Measurements from ENCODE around the gene TTC23. TPM values are rescaled to one million over a fixed set of nuclear protein-coding genes. Genes with fewer than 3 reads are reported as not detected.
"Not testable (repeated sequence)": the region's sequence is repeated elsewhere in the genome, so short reads cannot be mapped to it uniquely, and the experiment has no call there.

Gene TTC23
- total RNA-seq, 1 donor from 2014 or later: 7.8 TPM

DNA sequence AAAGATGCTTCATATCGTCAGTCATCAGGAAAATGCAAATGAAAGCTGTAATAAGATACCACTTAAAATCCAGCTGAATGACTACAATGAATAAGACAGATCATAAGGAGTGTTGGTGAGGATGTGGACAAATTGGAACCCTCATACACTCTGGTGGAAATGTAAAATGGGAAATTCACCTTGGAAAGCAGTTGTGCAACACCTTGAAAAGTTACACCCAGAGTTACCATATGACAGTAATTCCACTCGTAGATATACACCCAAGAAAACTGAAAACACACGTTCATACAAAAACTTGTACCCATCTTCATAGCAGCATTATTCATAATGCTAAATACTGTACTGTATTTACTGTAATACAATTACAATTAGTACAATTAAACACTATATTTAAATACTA lies 2.3 kb downstream of the TTC23 start:
- H3K4me3 Mint-ChIP-seq (ENCODE audit: unreplicated experiment): no peak overlapping the region
- no peaks in the 10 kb centered on the region for H3K9me3 Mint-ChIP-seq (ENCODE audit: unreplicated experiment)
- H3K36me3 Mint-ChIP-seq (ENCODE audit: unreplicated experiment): no peaks in the 10 kb centered on the region
- no peak overlapping the region for H3K27ac Mint-ChIP-seq (ENCODE audit: unreplicated experiment)
- no peaks in the 10 kb centered on the region for H3K27me3 Mint-ChIP-seq (ENCODE audit: unreplicated experiment)
- TF ChIP-seq, protein P1, sequence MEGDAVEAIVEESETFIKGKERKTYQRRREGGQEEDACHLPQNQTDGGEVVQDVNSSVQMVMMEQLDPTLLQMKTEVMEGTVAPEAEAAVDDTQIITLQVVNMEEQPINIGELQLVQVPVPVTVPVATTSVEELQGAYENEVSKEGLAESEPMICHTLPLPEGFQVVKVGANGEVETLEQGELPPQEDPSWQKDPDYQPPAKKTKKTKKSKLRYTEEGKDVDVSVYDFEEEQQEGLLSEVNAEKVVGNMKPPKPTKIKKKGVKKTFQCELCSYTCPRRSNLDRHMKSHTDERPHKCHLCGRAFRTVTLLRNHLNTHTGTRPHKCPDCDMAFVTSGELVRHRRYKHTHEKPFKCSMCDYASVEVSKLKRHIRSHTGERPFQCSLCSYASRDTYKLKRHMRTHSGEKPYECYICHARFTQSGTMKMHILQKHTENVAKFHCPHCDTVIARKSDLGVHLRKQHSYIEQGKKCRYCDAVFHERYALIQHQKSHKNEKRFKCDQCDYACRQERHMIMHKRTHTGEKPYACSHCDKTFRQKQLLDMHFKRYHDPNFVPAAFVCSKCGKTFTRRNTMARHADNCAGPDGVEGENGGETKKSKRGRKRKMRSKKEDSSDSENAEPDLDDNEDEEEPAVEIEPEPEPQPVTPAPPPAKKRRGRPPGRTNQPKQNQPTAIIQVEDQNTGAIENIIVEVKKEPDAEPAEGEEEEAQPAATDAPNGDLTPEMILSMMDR (IDR thresholded peaks at IDR 0.05; ENCODE audit: partially characterized antibody, unreplicated experiment): no peak
- DNase-seq: no peak
- peaks cover 4% of the 10 kb centered on the region for H3K4me1 Mint-ChIP-seq (ENCODE audit: low read depth, unreplicated experiment)

DNA sequence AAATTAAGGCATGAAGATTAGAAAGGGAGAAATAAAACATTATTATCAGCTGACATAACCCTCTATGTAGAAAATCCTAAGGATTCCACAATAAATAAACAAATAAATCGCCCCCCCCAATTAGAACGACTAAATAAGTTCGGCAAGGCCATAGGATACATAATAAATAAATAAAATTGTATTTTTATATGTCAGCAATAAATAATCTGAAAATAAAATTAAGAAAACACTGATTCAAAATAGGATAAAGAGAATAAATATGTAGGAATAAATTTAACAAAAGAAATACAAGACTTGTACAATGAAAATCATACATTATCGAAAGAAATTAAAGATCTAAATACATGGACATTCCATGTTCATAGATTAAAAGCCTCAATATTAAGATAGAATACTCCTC lies 5.1 kb downstream of the TTC23 start:
- DNase-seq: no peak
- no peaks in the 10 kb centered on the region for H3K36me3 Mint-ChIP-seq (ENCODE audit: unreplicated experiment)
- peaks cover 3% of the 10 kb centered on the region for H3K4me1 Mint-ChIP-seq (ENCODE audit: low read depth, unreplicated experiment)
- no peak overlapping the region for H3K4me3 Mint-ChIP-seq (ENCODE audit: unreplicated experiment)
- H3K9me3 Mint-ChIP-seq (ENCODE audit: unreplicated experiment): no peaks in the 10 kb centered on the region
- TF ChIP-seq, protein P1 (IDR thresholded peaks at IDR 0.05; ENCODE audit: partially characterized antibody, unreplicated experiment): no peak
- no peaks in the 10 kb centered on the region for H3K27me3 Mint-ChIP-seq (ENCODE audit: unreplicated experiment)
- no peak overlapping the region for H3K27ac Mint-ChIP-seq (ENCODE audit: unreplicated experiment)

DNA sequence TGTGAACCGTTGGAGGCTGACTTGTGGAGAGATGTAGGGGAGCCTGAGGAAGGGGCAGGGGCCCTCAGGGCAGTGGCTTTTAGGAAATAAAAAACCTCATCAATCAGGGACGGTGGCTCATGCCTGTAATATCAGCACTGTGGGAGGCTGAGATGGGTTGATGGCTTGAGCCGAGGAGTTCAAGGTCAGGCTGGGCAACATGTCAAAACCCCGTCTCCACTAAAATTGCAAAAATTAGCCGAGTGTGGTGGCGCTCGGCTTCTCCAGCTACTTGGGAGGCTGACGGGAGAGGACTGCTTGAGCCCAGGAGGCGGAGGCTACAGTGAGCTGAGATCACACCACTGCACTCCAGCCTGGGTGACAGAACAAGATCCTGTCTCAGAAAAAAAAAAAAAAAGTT lies 7.6 kb downstream of the TTC23 start:
- no peaks in the 10 kb centered on the region for H3K9me3 Mint-ChIP-seq (ENCODE audit: unreplicated experiment)
- TF ChIP-seq, protein P1 (IDR thresholded peaks at IDR 0.05; ENCODE audit: partially characterized antibody, unreplicated experiment): no peak
- no peak overlapping the region for H3K4me3 Mint-ChIP-seq (ENCODE audit: unreplicated experiment)
- DNase-seq: no peak
- no peak overlapping the region for H3K27ac Mint-ChIP-seq (ENCODE audit: unreplicated experiment)
- peaks cover 3% of the 10 kb centered on the region for H3K4me1 Mint-ChIP-seq (ENCODE audit: low read depth, unreplicated experiment)
- H3K36me3 Mint-ChIP-seq (ENCODE audit: unreplicated experiment): no peaks in the 10 kb centered on the region
- no peaks in the 10 kb centered on the region for H3K27me3 Mint-ChIP-seq (ENCODE audit: unreplicated experiment)

DNA sequence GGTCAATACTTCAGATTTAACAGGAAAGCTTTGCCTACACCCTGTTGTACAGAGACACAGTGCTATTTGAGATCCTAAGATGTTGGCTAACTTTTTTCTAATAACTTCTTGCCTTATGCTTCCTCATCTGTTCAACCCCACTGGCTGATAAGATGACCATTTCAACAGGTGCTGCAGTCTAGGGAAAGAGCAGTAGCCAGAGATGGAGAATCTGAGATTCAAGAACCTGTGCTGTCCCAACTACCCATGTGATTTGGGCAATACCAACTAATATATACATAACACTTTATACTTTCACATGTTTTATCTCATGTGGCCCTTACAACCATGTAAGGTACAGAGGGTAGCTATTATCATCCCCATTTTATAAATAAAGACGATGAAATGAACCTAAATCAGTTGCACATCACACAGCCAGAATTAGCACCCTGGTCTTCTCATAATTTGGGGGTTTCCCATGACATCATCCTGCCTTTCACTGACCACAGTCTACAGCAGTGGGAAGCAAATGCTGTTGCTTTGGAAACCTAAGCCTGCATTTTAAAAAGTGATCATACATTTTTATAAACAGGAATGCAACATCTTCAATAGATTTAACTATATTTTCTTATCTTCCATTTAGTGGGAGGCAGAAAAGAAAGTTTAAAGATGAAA lies 9.7 kb downstream of the TTC23 start:
- no peak for DNase-seq
- Mint-ChIP-seq H3K4me3 (ENCODE audit: unreplicated experiment) (no peak overlapping the region), H3K27ac (ENCODE audit: unreplicated experiment) (no peak overlapping the region), H3K27me3 (ENCODE audit: unreplicated experiment) (no peaks in the 10 kb centered on the region), H3K4me1 (ENCODE audit: low read depth, unreplicated experiment) (peaks cover 3% of the 10 kb centered on the region), H3K36me3 (ENCODE audit: unreplicated experiment) (no peaks in the 10 kb centered on the region), H3K9me3 (ENCODE audit: unreplicated experiment) (no peaks in the 10 kb centered on the region)
- TF ChIP-seq, protein P1 (IDR thresholded peaks at IDR 0.05; ENCODE audit: partially characterized antibody, unreplicated experiment): no peak

DNA sequence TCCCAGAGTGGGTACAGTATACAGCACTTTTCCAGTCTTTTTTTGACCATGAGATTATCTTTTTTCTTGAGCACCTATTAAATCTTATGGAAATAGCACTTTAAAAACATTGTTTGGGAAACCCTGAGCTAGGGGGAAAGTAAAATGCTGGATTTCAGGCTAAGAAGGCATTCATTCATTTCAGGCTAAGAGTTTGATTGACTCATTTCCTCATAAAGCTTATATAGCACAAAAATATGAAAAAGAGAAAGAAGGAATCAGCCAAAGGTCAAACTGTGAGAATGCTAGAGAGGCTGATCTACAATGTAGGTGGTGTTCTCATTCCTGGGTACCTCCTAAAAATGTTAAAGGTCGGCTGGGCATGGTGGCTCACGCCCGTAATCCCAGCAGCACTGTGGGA lies 10.5 kb downstream of the TTC23 start:
- H3K36me3 Mint-ChIP-seq (ENCODE audit: unreplicated experiment): no peaks in the 10 kb centered on the region
- H3K4me3 Mint-ChIP-seq (ENCODE audit: unreplicated experiment): no peak overlapping the region
- H3K4me1 Mint-ChIP-seq (ENCODE audit: low read depth, unreplicated experiment): peaks cover 3% of the 10 kb centered on the region
- TF ChIP-seq, protein P1 (IDR thresholded peaks at IDR 0.05; ENCODE audit: partially characterized antibody, unreplicated experiment): no peak
- no peaks in the 10 kb centered on the region for H3K27me3 Mint-ChIP-seq (ENCODE audit: unreplicated experiment)
- H3K9me3 Mint-ChIP-seq (ENCODE audit: unreplicated experiment): no peaks in the 10 kb centered on the region
- no peak for DNase-seq
- H3K27ac Mint-ChIP-seq (ENCODE audit: unreplicated experiment): no peak overlapping the region

DNA sequence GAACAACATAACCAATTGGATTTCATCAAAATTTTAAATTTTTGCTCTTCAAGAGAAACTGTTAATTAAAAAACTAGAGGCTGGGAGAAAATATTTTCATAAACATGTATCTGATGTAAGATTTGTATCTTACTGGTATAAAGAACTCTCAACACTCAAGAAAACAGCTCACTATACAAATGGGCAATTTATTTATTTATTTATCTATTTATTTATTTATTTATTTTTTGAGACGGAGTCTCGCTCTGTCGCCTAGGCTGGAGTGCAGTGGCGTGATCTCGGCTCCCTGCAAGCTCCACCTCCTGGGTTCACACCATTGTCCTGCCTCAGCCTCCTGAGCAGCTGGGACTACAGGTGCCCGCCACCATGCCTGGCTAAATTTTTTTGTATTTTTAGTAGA lies 15.2 kb downstream of the TTC23 start:
- DNase-seq; H3K9me3 Mint-ChIP-seq (ENCODE audit: unreplicated experiment); H3K27me3 Mint-ChIP-seq (ENCODE audit: unreplicated experiment); H3K4me1 Mint-ChIP-seq (ENCODE audit: low read depth, unreplicated experiment); H3K36me3 Mint-ChIP-seq (ENCODE audit: unreplicated experiment); H3K27ac Mint-ChIP-seq (ENCODE audit: unreplicated experiment); H3K4me3 Mint-ChIP-seq (ENCODE audit: unreplicated experiment): not testable (repeated sequence)
